GM18873 (cell line): Measurements from ENCODE around the gene RELT.

Experiments used
- ATAC-seq: cut with Tn5 transposase; IDR thresholded peaks from one replicate; pipeline ENCODE4 v1.9.1; 2021; ENCODE audit warnings: mild to moderate bottlenecking, moderate library complexity, moderate number of reproducible peaks; ENCODE audit not compliant: unreplicated experiment, low FRiP score

Gene RELT

DNA sequence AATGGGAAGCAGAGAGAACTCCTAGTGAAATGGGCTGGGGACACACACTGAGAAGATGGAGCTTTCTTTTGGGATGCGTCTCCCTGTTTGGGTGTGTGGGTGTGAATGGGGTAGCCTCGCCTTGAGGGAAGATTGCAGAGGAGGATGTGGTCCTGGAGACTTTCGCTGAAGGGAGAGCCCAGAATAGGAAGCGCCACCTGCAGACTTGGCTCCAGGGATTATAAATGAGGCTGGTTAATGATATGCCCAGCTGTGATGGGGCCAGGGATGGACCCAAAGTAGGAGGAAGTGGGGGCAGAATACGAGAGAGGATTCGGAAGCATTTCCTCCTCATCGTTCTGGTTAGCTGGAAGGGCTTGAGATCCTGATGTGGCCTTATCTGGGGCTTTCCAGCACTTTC, 13.7 kb downstream of the RELT start:
- no peak for ATAC-seq

DNA sequence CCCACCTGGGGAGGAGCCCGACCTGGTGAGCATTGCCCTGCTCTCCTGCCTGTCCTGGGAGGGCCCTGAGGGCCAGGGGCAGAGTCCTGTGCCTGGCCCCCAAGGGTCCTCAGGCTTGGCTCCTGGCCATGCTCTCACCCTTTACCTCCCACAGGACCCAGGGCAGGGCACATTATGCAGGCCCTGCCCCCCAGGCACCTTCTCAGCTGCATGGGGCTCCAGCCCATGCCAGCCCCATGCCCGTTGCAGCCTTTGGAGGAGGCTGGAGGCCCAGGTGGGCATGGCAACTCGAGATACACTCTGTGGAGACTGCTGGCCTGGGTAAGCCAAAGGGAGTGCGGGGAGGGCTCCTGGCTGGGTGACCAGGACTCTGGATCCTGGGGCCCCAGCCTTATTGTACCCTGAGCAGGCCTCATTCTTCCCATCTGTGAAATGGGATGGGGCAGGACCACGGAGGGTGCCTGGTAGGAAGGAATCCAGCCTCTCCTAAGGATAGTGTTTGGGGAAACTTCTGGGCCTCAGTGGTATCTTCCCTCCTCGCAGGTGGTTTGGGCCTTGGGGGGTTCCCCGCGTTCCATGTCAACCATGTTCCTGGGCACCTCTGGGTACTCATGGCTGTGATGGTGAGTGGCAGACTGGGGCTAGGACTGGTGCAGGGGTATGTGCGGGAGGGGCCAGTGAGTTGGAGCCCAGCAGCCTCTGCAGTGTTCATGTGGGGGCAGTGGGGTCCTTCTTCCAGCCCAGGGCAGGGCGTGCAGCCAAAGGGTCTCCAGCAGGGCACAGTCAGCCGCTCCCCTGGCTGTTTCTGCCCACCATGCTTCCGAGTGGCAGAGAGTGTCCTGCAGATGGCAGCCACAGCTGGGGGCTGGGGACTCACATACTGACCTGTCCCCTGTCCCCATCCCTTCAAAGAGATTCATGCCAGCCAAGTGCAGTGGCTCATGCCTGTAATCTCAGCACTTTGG, 14.7 kb downstream of the RELT start:
- ATAC-seq, result no peak

DNA sequence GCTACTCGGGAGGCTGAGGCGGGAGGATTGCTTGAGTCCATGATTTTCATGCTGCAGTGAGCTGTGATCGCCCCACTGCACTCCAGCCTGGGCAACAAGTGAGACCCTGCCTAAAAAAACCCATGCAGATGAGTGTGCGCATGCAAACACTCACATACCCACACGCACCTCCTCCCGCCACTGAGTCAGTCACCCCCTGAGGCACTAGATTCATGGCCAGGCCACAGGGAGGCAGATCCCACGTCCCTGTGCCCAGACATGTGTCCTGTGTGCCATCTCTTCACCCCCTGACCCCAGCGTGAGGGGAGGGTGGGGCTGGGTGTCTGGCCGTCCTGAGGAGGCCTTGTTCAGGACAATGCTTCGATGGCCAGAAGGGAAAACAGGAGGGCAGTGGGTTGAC, 15.5 kb downstream of the RELT start:
- no peak for ATAC-seq

DNA sequence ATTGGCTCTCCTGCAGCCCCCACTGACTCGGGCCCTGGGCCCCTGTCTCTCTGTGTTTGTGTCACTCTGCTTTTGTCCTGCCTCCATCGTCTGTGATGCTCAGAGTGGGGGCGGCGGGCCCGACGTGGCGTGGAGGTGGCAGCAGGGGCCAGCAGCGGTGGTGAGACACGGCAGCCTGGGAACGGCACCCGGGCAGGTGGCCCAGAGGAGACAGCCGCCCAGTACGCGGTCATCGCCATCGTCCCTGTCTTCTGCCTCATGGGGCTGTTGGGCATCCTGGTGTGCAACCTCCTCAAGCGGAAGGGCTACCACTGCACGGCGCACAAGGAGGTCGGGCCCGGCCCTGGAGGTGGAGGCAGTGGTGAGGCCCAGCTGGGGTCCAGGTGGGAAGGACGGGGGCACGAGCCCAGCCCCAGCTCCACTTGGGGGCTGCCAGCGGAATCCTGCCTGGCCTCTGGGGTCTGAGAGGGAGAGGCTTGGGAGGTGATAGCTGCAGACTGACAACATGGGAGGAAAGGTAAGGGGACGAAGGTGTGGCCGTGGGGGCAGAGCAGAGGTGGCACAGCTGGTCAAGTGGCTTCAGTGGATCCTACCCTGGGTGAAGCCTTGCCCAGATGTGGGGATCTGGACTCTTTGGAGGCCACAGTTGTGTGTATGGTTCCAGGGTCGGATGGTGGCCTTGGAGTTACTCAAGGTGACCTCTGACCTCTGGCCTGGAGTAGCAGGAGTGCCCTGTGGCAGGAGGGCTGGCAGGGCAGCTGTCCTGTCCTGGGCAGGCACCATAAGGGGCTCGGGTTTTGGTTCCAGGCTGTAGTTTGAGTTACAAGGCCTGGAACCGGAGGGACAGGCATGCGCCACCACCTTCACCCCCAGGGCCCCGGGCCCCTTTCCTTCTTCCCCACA, 16.2 kb downstream of the RELT start:
- ATAC-seq, result no peak

DNA sequence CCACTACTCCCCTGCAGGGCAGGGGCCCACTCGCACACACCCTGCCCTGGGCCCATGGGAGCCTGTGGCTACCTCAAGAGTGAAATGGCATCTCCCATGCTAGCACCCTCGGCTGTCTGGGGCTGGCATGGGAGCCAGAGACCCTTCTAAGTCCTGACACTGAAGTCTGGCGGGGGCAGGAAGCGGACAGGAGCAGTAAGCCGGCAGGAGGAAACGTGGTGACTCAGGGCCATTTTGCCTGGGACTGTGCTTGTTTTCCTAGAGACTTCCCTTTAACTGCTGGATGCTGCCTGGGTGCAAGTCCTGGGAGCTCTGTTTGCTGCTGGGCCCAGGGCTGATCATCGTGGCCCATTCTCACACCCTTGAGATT, 16.8 kb downstream of the RELT start:
- ATAC-seq, result no peak

DNA sequence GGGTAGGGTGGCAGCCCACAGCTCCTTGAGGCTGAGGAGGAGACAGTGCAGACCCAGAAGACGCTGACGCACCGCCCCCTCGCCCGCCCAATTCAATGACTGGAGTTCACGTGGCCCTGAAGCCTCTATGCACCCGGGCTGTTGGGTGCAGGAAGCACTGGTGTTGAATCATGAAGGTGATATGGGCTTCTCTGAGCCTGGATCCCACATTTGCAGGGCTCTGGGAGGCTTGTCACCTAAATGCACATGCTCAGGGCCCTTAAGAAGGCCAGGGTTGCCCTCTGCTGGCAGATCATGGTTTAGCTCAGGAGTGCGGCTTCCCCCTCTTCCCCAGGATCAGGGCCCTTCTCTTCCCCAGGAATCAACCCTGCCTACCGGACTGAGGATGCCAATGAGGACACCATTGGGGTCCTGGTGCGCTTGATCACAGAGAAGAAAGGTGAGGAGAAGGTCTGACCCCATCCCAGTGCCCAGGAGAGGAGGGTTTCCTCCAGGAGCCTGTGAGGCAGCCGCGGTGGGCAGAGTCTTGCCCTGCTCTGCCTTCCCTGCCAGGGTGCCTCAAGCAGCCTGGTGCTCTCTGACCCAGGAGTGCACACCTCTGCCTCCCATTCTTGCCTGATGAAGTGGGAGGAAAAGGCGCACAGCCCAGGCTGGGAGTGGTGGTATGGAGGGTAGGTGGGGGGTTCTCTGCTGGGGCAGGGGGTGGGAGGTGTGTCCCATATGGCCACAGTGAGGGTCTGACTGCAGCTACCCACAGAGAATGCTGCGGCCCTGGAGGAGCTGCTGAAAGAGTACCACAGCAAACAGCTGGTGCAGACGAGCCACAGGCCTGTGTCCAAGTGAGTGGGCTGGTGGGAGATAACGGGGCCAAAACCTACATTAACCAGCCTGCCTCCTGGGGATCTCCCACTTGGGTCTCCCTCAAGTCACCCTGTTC, 17.5 kb downstream of the RELT start:
- ATAC-seq, result no peak

DNA sequence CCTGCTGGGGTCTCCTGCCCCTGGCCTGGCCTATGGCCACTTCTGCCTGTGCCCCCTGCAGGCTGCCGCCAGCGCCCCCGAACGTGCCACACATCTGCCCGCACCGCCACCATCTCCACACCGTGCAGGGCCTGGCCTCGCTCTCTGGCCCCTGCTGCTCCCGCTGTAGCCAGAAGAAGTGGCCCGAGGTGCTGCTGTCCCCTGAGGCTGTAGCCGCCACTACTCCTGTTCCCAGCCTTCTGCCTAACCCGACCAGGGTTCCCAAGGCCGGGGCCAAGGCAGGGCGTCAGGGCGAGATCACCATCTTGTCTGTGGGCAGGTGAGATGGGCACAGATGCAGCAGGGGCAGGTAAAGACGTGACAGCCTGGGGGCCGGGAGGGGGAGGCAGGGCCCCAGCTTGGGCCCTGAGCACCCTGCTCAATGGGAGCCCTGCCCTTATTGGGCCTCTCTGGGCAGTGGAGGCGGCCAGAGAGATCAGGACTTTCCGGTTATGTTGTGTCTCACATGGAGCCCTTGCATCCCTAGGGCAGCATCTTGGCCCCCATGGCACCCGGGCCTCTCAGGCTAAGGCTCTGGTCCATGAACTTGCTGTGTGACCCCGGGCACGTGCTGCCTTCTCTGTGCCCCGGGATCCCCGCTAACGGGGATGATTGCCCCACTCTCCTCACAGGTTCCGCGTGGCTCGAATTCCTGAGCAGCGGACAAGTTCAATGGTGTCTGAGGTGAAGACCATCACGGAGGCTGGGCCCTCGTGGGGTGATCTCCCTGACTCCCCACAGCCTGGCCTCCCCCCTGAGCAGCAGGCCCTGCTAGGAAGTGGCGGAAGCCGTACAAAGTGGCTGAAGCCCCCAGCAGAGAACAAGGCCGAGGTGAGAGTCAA, 18.5 kb downstream of the RELT start:
- no peak for ATAC-seq

DNA sequence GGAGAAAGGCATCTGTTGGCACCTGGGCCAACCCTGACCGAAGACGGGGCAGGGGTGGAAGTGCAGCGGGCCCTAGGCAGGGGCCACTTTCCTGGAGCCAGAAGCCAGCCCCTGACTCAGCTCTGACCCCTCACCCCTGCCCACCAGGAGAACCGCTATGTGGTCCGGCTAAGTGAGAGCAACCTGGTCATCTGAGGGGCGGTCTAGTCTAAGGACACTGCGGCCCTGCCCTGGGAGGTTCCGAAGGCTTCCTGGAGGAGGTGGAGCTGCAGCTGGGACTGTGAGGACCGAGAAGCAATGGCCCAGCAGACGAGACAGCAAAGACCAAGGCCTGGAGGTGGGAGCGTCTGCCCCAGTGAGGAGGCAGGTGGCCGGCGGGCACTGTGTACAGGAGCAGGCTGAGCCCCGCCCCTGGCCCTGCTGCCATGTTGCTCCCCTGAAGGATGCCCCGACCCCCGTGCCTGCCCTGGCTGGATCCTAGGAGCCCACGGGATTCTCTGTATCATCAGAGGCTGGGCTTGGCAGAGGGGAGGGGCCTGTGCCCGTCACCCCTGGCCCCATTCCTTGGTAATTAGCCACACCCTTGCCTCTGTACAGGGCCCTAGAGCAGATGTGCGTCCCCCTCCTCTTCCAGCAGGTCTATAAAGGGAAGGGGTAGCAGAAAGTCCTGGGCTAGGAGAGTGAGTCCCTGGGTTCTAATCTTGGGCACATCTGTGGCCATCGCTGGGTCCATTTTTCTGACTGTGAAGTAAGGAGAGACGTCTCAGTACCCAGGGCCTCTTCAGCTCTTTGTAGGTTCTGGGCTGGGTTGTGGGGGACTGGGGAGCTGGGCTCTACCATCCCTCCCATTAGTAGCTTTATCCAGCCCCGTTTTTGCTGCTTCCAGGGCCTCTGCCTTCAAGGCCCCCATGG, 19.4 kb downstream of the RELT start:
- no peak for ATAC-seq

DNA sequence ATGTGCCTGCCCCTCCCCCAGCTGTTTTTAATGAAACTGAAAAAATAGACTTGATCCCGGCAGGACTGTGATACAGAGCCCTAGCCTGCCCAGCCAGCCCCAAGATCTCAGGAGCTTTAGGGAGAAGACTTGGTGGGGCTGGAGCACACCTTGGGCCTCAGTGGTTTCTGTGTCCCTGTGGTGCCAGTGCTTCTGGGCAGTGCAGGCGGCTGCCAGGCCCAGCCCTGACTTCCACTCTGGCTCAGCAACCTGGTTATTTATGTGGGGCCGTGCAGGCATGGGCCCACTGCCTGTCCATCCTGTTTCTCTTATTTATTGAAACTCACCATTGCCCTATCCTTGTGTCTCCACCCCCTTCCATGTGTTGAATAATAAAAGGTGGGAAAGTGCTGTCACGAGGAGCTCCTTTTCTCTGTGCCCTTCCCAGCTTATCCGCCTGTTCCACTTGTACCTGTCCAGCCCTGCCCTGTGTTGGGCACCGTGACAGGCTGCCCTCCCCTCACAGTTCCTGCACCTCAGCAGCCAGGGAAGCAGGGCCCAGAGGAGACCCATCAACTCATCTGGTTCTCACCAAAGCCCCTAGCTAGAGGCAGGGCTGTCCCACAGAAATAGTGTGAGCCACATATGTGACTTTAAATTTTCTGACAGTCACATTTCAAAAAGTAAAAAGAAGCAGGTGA, 20.2 kb downstream of the RELT start:
- no peak for ATAC-seq

DNA sequence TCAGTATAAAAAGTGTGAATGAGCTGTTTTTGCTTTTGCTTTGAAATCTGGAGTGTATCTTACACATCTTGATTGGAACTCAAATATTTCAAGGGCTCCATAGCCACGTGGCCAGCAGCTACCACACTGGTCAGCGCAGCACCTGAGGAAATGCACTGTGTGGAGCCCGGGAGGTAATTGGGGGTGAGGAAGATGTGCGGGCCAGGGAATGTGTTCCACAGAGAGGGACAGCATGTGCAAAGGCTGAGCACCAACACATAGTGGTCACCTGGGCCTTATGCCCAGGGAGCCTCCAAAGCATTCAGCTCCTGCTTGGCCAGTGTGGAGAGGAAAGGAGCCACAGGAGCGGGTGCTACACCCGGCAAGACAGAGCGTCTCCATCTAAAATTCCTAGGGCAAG, 20.8 kb downstream of the RELT start:
- no peak for ATAC-seq

DNA sequence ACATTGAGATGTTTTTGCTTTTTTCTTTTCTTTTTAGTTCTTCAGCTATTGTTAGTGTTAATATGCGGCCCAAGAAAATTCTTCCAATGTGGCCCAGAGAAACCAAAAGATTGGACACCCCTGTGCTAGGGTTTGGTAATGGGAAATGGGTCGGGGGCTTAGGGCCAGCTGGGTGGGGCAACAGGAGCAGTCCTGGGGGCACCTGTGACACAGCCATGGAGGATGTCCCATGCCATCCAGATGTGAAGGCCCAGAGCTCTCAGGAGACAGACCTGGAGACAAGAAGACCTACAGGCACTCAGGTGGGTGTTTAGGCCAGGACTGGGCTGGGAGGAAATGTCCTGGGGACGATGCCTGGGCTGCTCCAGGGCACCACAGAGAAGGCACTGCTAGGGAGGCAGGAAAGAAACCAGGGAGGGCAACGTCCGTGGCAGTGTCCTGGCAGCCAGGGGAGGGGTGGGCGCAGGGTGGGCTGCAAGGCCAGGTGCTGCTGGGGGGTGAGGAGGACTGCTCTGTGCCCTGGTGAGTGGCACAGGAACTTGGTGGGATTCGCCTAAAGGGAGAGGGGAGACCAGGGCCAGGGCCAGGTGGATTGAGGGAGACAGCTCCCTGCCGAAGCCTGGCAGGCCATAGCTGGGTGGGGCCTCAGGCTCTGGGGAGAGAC, 21.4 kb downstream of the RELT start:
- ATAC-seq, result no peak

DNA sequence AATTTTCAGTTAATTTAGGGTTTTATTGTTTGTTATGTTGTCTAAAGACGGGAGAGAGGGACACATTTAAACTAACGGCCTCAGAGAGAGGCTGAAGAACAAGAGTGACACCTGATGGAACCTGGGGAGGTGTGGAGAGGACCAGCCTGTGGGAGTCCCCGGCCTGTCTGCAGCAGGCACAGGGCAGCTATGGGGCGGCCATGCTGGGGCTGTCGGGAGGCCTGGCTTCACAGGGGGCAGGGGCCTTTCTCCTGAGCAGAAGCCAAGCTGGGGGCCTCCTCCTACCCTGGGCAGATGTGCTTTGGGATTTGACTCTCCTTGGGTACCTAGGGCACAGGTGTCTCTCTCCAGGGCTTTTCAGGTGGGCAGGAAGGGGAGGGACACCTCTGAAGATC, 21.9 kb downstream of the RELT start:
- ATAC-seq, result no peak

DNA sequence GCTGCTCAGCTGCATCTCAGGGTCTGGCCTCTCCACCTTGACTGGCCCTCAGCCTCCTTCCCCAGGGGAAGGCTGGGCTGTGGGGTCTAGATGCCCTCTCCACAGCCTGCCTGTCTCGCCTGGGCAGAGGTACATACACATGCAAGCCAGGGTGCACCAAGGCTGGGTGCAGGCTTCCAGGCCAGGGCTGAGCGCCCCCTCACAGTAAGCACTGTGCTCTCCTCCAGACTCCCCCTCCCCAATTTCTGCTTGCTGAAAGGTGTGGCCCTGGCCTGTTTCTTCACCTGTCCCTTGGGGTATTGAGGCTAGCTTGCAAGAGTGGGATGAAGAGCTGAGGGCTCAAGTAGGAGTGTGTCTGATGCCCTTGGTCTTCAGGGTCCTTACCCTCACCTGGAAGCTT, 22.5 kb downstream of the RELT start:
- no peak for ATAC-seq

DNA sequence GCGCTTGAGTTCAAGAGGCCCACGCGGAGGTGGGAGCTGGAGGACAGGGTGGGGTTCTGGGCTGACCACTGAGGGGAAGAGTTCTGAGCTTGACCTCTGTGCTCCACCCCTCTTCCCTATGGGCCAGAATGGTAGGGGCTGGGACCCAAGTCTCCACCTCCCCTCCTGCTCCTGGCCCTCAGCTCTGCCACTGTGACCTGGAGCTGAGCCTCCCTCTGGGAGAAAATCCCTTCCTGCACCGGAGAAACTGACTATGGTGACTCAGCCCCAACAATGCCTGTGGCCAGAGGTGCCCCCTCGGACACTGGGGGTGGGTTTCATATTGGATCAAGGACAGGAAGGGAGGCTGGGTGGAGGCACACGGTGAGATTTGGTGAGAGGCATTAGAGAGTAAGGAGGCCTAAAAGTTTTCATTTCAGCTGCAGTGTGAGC, 23.0 kb downstream of the RELT start:
- ATAC-seq, result no peak

DNA sequence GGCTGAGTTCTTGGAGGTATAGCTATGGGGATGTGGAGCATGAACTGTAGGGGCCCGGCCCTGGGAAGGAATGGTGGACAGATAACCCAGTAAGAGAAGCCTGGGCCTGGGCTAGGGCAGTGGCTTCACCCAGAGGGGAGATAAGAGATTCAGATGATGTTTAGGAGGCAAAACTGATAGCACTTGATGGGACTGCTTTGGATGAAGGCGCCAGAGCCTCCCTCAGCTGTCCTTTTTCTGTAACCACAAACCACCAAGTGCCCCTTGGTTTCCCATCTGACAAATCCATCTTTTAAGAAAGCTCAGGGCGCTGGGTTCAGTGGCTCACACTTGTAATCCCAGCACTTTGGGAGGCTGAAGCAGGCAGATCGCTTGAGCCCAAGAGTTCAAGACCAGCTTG, 23.4 kb downstream of the RELT start:
- no peak for ATAC-seq

DNA sequence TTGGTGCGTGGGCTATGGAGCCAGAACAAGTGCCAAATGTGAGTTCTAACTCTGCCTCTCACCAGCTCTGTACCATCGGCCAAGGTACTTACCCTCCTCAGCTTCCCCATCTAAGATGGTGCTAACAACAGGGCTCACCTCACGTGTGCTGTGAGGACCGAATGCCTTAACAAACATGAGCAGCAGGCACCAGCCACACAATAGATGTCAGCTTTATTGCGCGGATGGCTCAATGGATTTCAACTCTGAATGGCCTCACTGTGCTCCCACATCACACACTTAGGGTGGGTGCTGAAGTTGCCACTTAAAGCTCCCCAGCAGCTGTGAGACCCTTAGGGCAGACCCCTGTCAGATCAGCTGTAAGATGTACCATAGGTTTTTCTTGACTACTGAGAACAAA, 24.1 kb downstream of the RELT start:
- ATAC-seq, result no peak

DNA sequence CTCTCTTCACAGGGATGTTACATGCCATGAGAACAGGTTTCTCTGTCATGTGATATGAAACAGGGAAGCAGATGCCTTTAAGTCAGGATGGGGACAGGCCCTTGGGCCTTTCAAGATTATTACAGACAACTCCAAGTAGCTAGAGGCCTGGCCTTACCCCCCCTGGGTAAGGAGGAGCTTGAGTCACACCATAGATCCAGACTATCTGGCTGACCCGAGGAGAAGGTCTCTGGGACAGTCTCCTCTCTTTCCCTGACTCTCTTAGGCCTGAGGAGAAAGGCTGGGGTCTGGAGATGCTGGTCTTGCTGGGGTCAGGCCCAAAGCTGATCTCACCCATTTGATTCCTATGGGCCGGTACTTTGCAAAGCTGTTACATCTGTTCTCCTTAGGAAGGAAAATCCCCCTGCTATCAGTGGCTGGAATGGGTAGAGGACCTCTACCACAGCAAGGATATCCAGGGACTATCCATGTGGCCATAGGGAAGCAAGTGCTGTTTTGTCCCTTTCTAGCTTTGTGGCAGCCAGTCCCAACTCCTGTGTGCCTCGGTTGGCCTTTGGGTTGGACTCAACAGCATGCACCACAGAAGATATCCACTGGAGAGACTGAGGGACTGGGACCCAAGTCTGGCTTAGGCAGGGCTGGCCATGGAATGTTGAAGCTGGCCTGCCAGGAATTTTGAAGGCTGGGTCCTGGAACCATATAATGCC, 25.2 kb downstream of the RELT start:
- ATAC-seq, result no peak
